HG02943 (cell line): ENCODE results near the gene SMIM38.
"Not testable (repeated sequence)": the region's sequence is repeated elsewhere in the genome, so short reads cannot be mapped to it uniquely, and the experiment has no call there.

Source experiments
- ATAC-seq: cut with Tn5 transposase; IDR thresholded peaks from one replicate; pipeline ENCODE4 v1.9.1; 2021; ENCODE audit warnings: mild to moderate bottlenecking, low read depth, moderate library complexity; ENCODE audit not compliant: unreplicated experiment

SMIM38 gene

GRCh38 chr11:69137151-69137844 is 18.4 kb upstream of the SMIM38 start:
- ATAC-seq = no peak

DNA sequence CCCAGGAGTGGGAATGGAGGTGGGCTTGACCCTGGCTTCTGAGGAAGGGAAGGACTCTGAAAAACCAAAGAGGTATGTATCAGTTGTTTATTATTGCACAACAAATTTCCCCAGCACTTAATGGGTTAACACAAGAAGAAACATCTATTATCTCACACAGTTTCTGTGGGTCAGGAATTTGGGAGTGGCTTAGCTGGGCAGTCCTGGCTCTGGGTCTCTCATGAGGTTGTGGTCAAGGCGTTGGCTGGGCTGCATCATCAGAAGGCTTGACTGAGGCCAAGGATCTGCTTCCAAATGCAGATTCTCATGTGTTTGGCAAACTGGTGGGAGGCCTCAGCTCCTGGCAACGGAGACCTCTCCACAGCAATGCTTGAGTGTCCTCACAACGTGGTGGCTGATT is 17.5 kb upstream of the SMIM38 start:
- ATAC-seq = no peak

DNA sequence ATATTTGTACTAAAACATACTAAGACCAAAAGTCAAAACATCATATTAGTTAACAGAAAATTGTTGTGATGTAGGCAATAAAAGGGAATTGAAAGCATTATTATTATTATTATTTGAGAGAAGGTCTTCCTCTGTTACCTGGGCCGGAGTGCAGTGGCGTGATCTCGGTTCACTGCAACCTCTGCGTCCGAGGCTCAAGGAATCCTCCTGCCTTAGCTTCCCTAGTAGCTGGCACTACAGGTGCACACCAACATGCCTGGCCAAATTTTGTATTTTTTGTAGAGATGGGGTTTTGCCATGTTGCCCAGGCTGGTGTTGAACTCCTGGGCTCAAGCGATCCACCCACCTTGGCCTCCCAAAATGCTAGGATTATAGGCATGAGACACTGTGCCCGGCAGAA is 15.6 kb upstream of the SMIM38 start:
- not testable (repeated sequence) for ATAC-seq

DNA sequence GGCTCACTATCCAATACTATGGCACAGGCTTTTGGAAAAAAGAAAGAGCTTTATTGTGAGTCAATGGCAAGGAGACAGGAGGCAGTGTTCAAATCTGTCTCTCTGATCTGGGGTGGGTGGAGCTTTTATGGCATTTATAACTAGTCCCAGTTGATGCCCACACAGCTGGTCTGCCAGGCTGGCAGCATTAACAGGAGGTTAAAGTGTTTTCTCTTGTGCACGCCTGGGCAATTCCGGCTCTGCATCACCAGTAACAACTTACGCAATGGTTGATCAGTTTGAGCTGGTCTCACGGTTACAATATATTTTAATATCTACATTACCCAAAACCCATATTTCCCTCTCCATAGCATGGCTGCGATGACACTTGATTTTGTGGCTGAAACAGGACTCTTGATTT is 15.1 kb upstream of the SMIM38 start:
- no peak for ATAC-seq

DNA sequence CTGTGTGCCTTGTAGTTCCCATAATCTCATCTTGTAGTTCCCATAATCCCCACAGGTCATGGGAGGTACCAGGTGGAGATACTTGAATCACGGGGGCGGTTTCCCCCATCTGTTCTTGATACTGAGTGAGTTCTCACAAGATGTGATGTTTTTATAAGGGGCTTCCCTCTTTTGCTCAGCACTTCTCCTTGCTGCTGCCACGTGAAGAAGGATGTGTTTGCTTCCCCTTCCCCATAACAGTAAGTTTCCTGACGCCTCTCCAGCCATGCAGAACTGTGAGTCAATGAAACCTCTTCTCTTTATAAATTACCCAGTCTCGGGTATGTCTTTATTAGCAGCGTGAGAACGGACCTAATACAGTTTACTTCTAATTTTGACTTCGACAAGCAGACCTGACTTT is 14.0 kb upstream of the SMIM38 start:
- no peak for ATAC-seq

DNA sequence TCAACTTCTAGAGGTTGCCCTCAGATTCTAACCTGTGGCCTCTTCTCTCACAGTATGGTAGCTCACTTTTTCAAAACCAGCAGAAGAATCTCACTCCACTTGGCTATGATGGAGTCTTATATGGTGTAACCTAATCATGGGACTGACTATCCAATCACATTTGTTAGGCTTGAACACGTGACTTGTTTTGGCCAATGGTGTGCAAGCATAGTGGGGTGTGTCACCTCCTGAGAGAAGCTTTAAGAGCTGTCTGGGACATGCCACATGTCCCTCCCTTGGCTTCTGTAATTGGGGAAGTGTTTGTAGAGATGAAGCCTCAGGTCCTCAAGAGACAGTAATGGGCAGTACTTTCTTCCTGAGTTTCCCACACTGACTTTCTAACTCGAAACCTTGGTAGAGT is 12.8 kb upstream of the SMIM38 start:
- no peak for ATAC-seq

GRCh38 chr11:69144316-69145049 is 11.3 kb upstream of the SMIM38 start:
- ATAC-seq = no peak

- ATAC-seq = no peak
These were observed 10.7 kb upstream of the SMIM38 start for GRCh38 chr11:69145050-69145380.

DNA sequence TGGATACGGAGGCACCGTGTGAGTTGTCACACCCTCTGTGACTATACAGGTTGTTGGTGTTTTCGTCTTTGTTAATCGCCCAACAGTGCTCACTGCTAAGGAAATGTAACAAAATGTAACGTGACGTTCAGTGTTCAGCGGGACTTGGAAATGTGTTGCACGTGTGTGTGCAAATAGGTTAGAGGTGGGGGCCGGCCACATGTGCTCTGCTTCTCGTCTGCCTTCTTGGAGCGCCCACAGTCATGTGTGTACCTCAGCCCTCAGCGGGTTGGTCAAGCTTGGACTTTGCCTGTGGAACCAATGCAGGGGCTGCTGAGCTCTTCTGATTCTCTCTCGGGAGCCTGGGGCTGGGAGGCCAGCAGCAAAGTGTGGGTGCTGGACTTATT is 7.4 kb upstream of the SMIM38 start:
- no peak for ATAC-seq

DNA sequence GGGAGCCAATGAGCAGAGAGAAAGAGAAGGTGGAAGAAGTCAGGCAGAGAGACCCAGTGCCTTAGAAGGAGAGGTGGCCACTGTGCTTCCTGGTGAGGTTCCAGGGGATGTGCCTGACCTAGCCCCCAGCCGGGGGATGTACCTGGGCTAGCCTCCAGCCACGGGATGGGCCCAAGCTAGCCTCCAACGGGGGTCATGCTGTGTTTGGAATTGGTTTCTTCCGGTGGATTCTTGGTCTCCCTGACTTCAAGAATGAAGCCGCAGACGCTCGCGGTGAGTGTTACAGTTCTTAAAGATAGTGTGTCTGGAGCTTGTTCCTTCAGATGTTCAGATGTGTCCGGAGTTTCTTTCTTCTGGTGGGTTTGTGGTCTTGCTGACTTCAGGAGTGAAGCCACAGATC is 6.9 kb upstream of the SMIM38 start:
- ATAC-seq = no peak

- not testable (repeated sequence) for ATAC-seq
These were observed 6.2 kb upstream of the SMIM38 start for GRCh38 chr11:69149338-69150045.

- ATAC-seq = no peak
These were observed 5.6 kb upstream of the SMIM38 start for GRCh38 chr11:69150175-69150574.

DNA sequence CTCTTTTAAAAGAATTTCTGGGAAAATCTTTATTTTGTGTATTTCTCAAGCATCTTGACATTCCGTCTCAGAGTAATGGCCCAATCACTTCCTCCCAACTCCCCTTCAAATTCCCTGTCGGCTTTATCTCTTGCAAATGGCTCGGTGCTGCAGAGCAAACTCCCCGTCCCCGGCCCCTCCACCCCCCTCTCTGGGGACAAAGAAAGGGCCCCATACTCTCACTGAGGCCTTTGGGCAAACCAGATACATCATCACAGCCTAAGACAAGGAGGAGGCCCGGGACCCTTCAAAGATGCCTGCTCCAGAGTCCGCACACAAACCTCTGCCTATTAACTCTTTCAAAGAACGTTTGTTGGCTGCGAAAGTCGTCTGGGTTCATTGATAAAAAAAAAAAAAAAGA is 3.9 kb upstream of the SMIM38 start:
- no peak for ATAC-seq

DNA sequence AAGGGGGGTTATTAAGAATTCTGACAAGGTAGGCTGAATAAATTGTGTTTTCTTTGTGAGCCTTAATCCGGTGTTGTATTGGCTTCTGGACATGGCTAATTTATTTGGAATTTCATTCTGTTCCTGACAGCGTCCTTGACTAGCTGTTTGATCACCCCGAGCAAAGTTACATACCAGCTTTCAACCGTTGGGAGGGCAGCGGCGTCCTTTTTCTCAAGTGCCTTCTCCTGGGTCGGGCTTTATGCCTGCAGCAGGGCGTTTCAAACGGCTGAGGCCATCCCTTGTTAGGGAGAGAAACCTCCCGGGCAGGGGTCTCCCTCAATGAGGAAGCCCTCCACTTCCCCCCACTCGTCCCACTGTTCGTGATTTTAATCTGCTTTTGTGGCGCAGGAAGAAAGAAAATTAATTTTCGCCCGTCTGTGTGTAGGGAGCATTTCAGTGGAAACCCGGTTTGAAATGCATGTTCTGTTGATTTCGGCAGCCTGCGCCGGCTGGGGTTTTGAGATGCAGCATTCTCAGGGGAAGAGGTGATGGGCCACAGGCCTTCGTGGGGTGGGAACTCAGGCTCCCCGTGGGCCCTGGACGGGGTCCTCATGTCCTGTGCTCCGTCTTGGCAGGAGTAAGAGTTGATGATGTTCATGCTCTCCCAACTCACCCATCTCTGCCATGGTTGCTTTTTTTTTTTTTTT is 2.9 kb upstream of the SMIM38 start:
- ATAC-seq = no peak

DNA sequence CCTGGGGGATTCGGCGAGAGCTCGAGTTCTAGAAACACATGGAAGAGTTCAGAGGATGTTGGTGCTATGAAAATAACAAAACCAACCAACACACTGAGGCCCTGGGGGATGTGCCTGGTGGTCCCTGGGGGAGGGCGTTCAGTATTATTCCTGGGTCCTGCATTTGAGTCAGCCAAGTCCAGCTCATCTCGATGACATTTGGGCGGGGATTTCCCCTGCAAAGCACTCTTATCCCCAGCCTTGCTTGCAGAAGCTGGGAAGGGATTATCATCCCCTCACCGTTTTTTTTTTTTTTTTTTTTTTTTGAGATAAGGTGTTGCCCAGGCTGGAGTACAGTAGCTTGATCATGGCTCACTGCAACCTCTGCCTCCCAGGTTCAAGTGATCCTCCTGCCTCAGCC is 2.1 kb upstream of the SMIM38 start:
- no peak for ATAC-seq

GRCh38 chr11:69154211-69154913 is 1.4 kb upstream of the SMIM38 start:
- ATAC-seq = no peak

DNA sequence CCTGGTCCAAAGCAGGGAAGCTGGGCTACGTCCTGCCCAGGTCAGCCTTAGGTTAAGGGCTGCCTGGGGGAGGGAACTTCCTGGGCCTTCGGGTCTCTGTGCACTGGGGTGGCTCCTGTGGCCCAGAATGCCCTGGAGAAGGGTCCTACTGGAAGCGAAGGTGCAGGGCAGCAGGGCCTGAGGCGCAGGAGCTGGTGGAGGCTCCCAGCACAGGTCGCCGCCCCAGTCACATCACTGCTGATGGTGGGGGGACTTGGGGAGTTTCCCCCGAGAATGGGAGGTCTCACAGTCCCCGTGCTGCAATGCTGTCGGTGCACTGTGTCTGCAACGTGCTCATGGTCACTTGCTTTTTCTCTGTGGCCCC is 815 bp upstream of the SMIM38 start:
- ATAC-seq = no peak

DNA sequence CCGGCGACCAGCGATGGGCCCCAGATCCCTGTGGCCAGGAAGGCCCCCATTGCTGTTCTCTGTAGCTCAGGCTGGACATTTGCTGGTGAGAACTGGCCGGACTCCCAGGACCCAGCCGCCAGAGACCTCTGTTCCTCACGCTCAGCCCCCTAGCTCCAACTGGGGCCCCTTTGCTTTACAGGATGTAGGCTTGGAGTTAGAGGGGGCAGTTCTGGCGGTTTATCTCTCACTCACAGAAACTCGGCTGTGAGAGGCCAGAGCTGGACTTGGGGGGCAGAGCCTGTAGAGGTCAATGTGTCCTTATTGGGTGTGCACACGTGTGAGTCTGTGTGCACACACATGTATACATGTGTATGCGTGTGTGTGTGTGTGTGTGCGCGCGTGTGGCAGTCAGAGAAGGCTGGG is 502 bp downstream of the SMIM38 start:
- ATAC-seq = no peak

DNA sequence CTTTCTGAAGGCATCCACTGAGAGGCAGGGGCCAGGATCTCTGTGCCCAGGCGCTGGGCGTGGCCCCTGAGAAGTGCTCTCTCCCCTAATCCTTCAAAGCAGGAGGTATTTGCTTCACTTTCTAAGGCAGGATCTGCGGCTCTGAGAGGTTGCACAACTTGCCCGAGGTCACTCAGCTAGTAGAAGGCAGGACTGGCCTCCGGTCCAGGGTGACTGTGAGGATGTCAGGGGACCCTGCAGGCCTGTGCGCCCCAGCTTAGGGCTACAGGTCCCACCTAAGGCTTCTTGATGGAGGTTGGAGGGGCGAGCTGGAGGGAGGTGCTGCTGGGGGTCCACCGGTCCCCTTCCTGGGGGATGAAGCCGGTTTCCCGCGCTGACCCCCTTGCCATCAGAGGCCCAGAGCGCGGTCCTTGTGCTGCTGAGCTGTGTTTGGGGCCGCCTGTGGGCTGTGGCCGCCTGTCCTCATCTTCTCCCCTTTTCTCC is 979 bp downstream of the SMIM38 start:
- ATAC-seq = no peak

DNA sequence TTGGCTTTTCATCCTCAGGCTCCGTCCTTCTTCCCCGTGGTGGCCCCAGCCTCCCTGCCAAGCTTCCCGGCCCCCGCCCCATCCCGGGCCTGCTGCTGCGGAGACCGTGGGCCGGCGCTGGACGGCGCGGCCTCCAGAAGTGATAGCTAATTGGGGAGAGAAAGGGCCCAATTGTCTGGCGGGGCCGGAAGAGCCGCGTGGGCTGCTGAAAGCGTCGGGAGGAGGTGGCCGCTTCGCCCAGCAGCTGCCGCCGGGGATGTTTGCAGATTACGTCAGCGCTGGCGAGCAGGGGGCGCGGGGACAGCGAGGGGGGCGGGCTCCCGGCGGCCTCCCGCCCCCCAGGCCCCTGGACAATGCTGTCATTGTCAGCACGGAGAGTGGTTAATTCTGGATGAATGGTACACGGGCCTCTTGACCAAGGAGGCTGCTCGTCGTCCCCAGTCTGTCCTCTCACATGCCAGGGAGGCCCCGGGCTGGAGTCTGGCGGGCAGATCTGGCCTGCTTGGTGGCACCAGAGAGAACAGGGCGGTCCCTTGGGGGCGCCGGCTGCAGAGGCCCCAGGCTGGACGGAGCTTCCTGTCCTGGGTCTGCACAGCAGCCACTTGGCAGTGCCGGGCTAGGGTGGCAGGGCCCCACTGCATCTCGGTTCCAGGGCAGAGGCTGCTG is 1.6 kb downstream of the SMIM38 start:
- ATAC-seq = no peak
